Activated naive CD4-positive, alpha-beta T cell treated with anti-CD3 and anti-CD28 coated beads, Interleukin-2, amount 50 U/mL, for 72 hours (primary cell): ENCODE results near the gene MBNL1. TPM values are rescaled to one million over a fixed set of nuclear protein-coding genes. Genes with fewer than 3 reads are reported as not detected.

Source experiments
- ATAC-seq, 2 donors: fragments of 150-1000 bp; cut with Tn5 transposase; 2 replicates each; pipeline ENCODE4 v1.10.0; 2021; ENCODE audit warnings: mild to moderate bottlenecking in 2 of 2, moderate library complexity in 2 of 2
- DNase-seq, 2 donors: peaks; one replicate each; pipeline ENCODE4 v3.0.0; 2021 to 2022; ENCODE audit warnings: low spot score in 2 of 2
- H3K27ac Mint-ChIP-seq, 2 donors: one replicate each; pipeline ENCODE4 v1.8.0; 2022; ENCODE audit warnings: mild to moderate bottlenecking in 2 of 2, mixed read lengths in 2 of 2
- H3K36me3 Mint-ChIP-seq, 2 donors: one replicate each; pipeline ENCODE4 v1.8.0; 2022; ENCODE audit warnings: mixed read lengths in 2 of 2
- H3K9me3 Mint-ChIP-seq, 2 donors: one replicate each; pipeline ENCODE4 v1.8.0; 2022; ENCODE audit warnings: mixed read lengths in 2 of 2
- total RNA-seq, 2 donors: library from RNA; stranded (reverse); gene quantifications; one replicate each; pipeline ENCODE4 v1.2.3, GENCODE V29; 2022

MBNL1 gene
- total RNA-seq, 2 donors from 2014 or later: 406 to 425 TPM

DNA sequence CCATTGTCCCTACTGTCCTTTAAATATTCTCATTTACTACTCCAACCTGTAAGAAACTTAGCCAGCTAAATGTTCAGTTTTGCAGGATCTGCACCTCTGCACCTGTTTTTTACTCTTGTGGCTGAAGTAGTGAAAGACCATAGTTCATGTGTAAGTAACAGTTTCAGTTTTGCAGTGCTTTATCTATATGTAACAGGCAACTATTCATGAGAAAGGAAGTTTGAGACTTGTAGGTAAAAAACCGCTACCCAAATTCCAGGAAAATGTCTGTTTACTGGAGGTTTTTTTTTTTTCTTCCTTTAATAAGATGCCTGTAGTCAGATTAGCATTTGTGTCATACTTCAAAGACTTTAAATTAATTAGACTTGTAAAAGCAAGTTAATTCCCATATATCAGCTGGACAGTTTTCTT, 25.4 kb upstream of the MBNL1 start:
- peak overlapping the region; percentile 86 to 99 for H3K27ac Mint-ChIP-seq
- H3K9me3 Mint-ChIP-seq: no peaks in the 10 kb centered on the region
- ATAC-seq: peak; percentile 71 to 74
- H3K36me3 Mint-ChIP-seq: peaks cover 15 to 16% of the 10 kb centered on the region in 2 donors
- no peak for DNase-seq

DNA sequence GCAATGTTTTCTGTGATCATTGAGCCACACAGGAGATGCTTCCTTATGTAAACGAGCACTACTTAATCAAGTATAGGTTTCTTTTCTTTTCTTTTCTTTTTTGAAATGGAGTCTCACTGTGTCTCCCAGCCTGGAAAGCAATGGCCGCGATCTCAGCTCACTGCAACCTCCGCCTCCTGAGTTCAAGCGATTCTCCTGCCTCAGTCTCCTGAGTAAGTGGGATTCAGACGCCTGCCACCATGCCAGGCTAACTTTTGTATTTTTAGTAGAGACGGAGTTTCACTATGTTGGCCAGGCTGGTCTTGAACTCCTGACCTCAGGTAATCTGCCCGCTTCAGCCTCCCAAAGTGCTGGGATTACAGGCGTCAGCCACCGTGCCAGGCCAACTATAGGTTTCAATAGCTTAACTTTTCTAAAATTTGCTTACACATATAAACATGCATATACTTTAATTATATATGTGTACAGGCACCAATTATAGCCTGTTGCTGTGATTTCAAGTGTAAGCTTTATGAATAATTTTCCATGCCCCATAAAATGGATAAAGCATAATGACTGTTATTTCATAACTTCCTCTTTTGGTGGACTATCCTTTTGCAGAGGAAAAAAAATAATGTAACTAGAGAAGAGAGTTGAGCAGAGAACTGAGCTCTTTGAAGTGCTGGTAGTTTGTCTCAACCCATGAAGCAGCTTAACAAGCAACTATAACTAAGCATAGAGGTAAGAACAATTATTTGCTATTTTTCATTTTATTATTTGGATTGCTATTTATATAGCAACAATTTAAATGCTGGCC, 24.8 kb upstream of the MBNL1 start:
- Mint-ChIP-seq H3K27ac (peak overlapping the region; percentile 86 to 99), H3K36me3 (peaks cover 15 to 16% of the 10 kb centered on the region in 2 donors), H3K9me3 (no peaks in the 10 kb centered on the region)
- no peak for DNase-seq
- ATAC-seq: peak; percentile 25 to 53

DNA sequence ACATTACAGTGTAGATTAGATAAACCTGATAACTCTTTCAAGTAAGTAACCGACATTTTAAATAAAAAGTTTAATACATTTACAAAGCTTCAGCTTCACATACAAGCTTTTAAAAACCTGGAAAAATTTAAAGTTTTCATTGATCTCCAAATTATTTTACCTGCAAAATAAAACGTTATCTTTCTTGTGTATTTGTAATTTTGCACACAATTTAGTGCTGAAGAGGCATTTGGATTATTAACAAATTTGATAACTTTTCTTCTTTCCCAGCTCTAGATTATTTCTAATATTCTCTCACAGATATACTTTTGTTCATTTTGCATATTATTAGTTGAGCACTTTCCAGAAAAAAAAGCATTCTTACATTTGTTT, 24.2 kb upstream of the MBNL1 start:
- ATAC-seq (no peak), DNase-seq (no peak)
- H3K27ac Mint-ChIP-seq: peak overlapping the region; percentile 86 to 99
- H3K9me3 Mint-ChIP-seq: no peaks in the 10 kb centered on the region
- H3K36me3 Mint-ChIP-seq: peaks cover 15 to 16% of the 10 kb centered on the region in 2 donors

DNA sequence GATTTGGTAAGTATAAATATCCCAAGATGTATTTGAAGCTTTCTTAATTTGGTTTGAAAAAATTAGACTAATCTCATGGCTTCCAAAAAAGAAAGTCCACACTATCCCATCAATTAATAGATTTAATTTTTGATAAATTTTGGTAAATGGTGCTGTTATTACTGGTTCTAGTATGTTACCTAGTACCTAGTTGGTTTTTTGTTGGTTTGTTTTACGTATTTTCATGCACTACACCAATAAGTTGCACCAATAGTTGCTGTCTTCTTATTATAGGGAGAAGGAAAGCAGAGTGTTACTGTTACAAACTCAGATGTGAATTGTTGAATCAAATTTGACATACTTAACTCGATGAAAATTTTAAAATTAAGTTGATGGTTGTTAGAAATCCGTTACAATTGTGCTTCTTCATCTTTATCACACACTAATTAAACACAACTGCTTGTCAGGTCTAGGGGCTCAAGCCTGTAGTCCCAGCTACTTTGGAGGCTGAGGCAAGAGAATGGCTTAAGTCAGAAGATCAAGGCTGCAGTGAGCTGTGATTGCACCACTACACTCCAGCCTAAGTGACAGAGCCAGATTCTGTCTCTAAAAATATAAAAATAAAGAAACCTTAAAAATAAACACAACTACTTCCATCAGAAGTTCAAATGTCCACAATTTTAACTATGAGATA, 23.1 kb upstream of the MBNL1 start:
- Mint-ChIP-seq H3K36me3 (peaks cover 15 to 16% of the 10 kb centered on the region in 2 donors), H3K27ac (peak overlapping the region; percentile 89 to 97), H3K9me3 (no peaks in the 10 kb centered on the region)
- ATAC-seq (peak in 1 of 2 donors; percentile 20), DNase-seq (no peak)

DNA sequence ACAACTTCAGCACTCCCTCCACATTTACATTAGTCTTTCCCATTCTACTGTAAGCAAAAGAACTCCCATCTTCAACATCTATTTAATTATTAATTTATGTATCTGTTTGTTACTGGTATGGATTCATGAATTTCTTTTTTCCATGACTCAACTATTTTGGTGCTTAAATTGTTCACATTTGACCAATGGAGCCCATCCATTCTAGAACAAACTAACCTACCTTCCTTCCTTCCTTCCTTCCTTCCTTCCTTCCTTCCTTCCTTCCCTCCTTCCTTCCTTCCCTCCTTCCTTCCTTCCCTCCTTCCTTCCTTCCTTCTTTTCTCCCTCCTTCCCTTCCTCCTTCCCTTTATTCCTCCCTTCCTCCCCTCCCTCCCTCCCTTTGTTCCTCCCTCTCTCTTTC, 16.8 kb upstream of the MBNL1 start:
- Mint-ChIP-seq H3K27ac (peak overlapping the region; percentile 74 to 98), H3K36me3 (peaks cover 0 to 11% of the 10 kb centered on the region in 2 donors)
- ATAC-seq: no peak

DNA sequence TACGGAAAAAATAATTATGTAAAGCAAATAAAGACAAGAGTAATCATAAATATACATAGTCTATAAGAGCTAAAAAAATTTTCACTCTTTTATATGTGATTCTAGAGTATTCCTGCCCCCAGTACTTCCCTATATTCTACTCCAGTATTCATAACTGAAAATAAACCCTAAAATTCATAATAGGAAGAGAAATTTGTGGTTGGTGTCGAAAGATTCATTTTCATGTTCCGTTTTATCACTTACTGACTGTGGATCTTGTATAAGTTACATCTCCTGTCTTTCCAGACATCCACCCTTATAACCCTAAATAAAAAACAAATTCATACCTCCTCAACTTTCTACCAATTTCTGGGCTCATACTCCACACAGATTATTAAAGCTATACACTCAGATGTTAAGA, 16.0 kb upstream of the MBNL1 start:
- Mint-ChIP-seq H3K36me3 (peaks cover 0 to 11% of the 10 kb centered on the region in 2 donors), H3K27ac (peak overlapping the region; percentile 44 to 98), H3K9me3 (peaks cover 0 to 5% of the 10 kb centered on the region in 2 donors)
- no peak for DNase-seq
- no peak for ATAC-seq

More for the DNA sequence above, 16.8 kb upstream of the MBNL1 start:
- H3K9me3 Mint-ChIP-seq: peaks cover 0 to 5% of the 10 kb centered on the region in 2 donors
- no peak for DNase-seq

DNA sequence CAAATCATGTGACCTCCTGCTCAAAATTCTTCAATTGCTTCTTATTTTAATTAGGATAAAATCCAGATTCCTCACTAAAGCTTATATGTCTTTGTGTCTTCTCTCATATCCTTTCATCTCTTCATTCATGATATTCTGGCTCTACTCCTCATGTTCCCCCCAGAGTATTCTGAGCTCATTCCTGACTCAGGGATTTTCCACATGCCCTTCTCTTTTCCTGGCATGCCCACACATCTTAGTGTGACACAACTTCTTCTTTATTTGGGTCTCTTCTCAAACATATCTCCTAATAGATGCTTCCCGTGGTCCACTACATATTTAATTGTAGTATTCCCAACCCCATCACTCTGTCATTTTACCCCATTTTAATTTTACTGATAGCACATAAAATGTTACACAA, 15.2 kb upstream of the MBNL1 start:
- Mint-ChIP-seq H3K27ac (peak overlapping the region; percentile 75 to 98), H3K36me3 (peaks cover 0 to 11% of the 10 kb centered on the region in 2 donors), H3K9me3 (peaks cover 0 to 5% of the 10 kb centered on the region in 2 donors)
- no peak for DNase-seq
- no peak for ATAC-seq

DNA sequence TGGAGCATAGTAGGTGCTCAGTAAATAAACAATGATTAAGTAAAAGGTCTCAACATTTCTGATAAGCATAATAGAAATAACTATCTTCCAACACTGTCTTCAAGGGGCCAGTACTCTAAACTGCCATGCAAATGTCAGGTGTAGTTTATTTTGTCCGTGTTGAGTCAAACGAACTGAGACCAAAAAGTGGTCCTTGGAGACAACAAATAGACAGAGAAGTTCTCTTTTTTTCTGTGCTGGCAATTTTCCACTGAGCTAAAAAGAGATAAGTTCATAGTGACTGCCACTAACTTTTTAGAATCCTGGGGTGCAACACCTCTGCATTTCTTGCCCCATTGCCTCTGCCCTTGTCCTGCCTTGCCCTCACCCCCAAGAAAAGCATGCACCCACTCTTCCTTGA, 14.7 kb upstream of the MBNL1 start:
- peaks cover 0 to 5% of the 10 kb centered on the region in 2 donors for H3K9me3 Mint-ChIP-seq
- peak overlapping the region; percentile 75 to 98 for H3K27ac Mint-ChIP-seq
- DNase-seq (no peak), ATAC-seq (no peak)
- peaks cover 0 to 11% of the 10 kb centered on the region in 2 donors for H3K36me3 Mint-ChIP-seq

DNA sequence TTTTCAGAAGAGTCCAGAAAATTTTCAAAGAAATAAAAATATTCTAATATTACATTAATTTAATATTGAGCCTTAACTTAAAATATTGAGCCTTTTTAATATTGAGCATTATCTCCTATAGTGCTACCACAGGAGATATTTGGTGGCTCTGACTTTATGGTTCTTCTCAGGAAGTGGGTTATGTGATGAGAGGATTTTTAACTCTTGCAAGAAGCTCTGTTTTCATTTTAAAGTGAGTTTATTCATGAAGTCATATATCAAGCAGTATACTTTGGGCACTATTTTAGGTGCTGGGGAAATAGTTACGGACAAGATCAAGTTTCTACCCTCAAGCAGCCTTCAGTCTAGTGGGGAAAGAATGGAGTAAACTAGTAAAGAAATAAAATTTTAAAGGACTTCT, 13.4 kb upstream of the MBNL1 start:
- Mint-ChIP-seq H3K9me3 (peaks cover 0 to 5% of the 10 kb centered on the region in 2 donors), H3K27ac (peak overlapping the region; percentile 98 to 99), H3K36me3 (peaks cover 0 to 11% of the 10 kb centered on the region in 2 donors)
- ATAC-seq: no peak
- DNase-seq: no peak

DNA sequence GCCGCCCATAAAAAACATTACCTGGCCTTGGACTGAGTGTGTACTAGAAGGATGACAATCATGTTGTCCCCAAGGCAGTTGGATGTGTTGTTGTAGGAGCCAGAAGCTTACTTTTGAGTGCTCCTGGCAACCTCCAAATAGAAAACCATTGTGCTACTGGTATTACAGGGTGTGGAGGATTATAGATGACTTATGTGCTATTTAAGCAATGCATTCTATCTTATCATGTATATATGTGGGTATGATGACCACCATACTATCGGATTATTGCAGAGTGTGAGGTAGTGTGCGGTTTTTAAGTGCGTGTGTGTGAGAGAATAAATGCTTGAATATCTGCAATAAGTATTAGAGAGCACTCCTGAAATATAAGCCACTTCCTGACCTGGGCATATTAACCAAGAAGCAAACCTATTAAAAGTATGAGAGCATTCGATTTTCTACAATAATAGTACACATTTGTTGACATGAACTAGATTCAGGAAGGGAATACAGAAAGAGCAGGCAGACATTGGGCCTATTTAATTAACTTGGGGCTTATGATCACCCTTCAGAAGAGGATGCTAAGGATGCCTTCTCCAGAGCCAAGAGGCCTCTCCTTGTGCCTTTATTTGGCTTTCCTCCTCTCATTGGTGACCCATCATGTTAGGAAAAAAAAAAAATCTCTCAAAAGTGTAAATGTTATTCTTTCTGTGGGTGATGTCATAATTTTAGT, 11.7 kb upstream of the MBNL1 start:
- Mint-ChIP-seq H3K9me3 (peaks cover 3 to 5% of the 10 kb centered on the region in 2 donors), H3K36me3 (peaks cover 0 to 13% of the 10 kb centered on the region in 2 donors)

DNA sequence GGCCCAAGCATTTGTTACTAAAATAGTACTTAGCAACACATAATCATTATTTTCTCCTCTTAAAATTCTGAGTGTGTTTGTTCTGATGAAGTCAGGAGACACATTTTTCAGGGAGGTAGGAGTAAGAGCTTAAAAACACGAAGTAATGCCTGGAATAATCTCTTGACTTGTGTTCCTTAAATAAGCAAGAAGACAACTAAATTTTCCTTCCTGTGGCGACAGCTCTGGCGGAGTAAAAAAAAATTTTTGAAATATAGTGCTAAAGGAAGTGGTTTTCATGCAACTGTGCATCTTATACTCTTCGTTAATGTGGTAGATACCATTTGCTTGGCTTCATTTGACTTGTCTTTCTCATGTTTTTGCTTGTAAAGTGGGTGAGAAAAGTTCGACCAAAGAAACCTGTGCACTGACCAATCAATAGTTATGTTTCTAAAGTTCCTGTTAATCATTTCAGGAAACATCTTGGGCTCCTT, 11.1 kb upstream of the MBNL1 start:
- peaks cover 0 to 16% of the 10 kb centered on the region in 2 donors for H3K36me3 Mint-ChIP-seq
- ATAC-seq (peak; percentile 31 to 33), DNase-seq (no peak)
- H3K9me3 Mint-ChIP-seq: peaks cover 5% of the 10 kb centered on the region in 2 donors
- peak overlapping the region; percentile 98 to 99 for H3K27ac Mint-ChIP-seq

More for the DNA sequence above, 11.7 kb upstream of the MBNL1 start:
- no peak for DNase-seq
- peak; percentile 41 to 50 for ATAC-seq
- peak overlapping the region; percentile 98 to 99 for H3K27ac Mint-ChIP-seq

DNA sequence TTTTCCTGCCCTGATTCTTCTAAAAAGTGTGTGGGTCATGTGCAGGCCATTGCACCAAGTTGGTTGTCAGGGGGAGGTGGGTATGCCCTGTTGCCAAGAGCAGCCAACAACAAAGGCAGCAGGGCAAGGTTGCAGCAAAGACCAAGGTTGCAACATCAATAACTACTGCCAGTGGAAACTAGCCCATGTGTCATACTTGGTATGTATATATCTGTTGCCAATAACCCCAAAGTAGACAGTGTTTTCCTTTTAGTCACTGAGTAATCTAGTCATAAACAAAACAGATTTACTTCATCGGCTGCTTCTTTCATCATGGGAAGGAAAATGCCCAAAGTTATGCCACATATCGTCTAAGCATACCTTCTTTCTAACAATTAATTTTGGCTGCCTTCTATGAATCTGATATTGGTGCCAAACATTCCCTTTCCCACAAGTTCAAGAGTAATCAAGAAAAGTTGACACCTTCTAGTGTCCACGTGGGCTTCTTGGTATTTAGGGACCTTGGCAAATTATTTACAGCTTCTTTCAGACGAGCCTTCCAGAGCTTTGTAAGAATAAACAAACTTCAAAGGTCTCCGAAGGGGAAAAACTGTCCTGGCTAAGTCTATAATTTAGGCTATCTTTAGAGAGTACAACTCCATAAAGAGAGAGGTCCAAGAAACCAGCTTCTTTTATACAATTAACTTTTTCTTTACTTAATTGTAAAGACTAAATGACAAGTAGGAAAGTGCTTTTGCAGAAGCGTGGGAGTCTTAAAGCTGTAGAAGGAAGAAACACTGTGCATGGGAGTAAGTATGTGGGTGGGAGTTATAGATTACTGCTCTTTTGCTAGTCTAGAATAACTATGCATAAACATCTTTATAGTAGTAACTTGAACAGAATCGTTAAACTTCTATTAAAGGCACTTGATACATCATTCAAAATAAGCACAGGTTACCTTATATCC, 10.0 kb upstream of the MBNL1 start:
- ATAC-seq (peak; percentile 87 to 92), DNase-seq (peak; percentile 68 to 77)
- peaks cover 1 to 5% of the 10 kb centered on the region in 2 donors for H3K9me3 Mint-ChIP-seq
- H3K27ac Mint-ChIP-seq: peak overlapping the region; percentile 95 to 98
- H3K36me3 Mint-ChIP-seq: peaks cover 0 to 16% of the 10 kb centered on the region in 2 donors

DNA sequence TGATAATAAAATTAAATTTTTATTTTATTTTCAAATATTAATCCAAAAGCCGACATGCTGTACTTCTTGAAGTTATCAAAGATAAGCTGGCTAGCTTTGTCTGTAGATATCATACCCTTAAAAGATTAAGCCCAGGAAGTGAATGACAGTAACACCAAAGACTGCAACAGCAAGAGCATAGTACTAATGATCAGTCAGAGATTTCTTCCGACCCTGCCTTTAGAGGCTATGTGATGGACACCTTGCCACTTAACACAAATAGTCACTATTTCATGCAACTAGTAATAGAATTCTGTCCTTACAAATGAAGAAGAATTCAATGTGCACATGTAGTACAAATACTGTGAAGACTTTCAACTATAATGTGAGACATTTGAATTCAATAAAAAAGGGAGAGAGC, 9.3 kb upstream of the MBNL1 start:
- peak overlapping the region; percentile 87 to 98 for H3K27ac Mint-ChIP-seq
- peaks cover 0 to 5% of the 10 kb centered on the region in 2 donors for H3K9me3 Mint-ChIP-seq
- DNase-seq: no peak
- ATAC-seq: no peak
- peaks cover 0 to 17% of the 10 kb centered on the region in 2 donors for H3K36me3 Mint-ChIP-seq

DNA sequence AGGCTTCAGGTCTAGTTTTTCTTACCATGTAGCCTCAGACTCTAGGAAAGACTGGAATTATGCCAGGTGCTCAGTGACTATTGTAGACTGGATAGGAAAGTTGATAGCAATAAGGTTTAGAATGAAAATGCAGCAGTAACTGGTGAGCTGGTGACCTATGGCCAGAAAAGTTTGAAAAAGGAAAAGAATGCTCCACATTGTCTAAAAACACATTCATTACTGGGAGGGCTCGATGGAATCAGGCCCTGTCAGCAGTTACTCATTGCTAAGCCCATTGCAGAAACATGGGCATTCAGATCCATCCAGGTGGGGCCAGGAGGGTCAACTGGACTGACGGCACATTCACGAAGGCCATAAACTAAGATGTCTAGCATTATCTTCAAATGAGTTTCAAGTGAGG, 8.7 kb upstream of the MBNL1 start:
- no peak for DNase-seq
- peaks cover 0 to 5% of the 10 kb centered on the region in 2 donors for H3K9me3 Mint-ChIP-seq
- H3K27ac Mint-ChIP-seq: peak overlapping the region in 1 of 2 donors; percentile 98
- no peak for ATAC-seq
- H3K36me3 Mint-ChIP-seq: peaks cover 0 to 17% of the 10 kb centered on the region in 2 donors

DNA sequence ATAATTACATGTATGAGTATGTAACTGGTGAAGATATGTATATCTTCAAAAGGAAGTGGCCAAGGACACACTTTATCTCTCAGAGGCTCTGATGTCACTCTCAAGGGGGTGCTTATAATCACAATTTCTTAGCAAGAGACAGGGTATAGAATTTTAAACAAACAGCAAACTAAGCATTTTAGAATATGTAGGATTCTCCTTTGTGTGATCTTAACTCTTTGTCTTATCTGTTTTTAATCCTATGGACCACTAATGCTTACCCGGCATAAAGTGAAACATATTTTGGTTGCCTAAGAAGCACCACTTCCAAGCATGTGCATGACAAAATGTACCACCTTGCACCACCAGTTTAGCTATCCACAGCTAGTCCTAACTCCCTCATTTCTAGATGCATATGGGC, 8.2 kb upstream of the MBNL1 start:
- H3K9me3 Mint-ChIP-seq: peaks cover 0 to 5% of the 10 kb centered on the region in 2 donors
- H3K27ac Mint-ChIP-seq: peak overlapping the region; percentile 6 to 98
- peaks cover 0 to 17% of the 10 kb centered on the region in 2 donors for H3K36me3 Mint-ChIP-seq
- no peak for ATAC-seq
- DNase-seq: no peak

DNA sequence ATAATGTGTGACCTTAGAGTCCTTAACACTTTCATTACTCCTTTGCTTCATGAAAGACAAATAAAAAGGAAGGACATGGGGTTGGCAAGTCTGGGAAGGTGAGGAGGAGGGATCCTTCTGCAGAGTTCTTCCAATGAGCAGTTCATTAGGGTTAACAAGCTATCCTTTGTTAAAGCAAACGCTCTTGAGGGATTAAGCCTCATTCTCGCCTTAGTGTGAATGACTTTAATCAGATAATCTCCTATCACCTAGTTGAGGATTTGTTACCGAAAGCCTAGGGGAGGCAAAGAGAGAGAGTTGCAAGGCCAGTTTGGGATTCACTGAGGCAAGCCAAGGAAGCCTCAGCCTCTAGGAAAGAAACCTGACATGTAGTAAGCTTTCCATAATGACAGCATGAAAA, 7.4 kb upstream of the MBNL1 start:
- Mint-ChIP-seq H3K27ac (peak overlapping the region in 1 of 2 donors; percentile 98), H3K9me3 (peaks cover 0 to 5% of the 10 kb centered on the region in 2 donors), H3K36me3 (peaks cover 0 to 17% of the 10 kb centered on the region in 2 donors)
- DNase-seq (no peak), ATAC-seq (no peak)
